GM19395 (cell line): ENCODE measurements around the gene IMPACT.
A peak's percentile ranks its signal among the peaks of the same experiment; 100 is the strongest.

Experiments used
- ATAC-seq: cut with Tn5 transposase; IDR thresholded peaks from one replicate; pipeline ENCODE4 v1.9.1; 2021; ENCODE audit warnings: mild to moderate bottlenecking, moderate library complexity; ENCODE audit not compliant: unreplicated experiment

The IMPACT gene

DNA sequence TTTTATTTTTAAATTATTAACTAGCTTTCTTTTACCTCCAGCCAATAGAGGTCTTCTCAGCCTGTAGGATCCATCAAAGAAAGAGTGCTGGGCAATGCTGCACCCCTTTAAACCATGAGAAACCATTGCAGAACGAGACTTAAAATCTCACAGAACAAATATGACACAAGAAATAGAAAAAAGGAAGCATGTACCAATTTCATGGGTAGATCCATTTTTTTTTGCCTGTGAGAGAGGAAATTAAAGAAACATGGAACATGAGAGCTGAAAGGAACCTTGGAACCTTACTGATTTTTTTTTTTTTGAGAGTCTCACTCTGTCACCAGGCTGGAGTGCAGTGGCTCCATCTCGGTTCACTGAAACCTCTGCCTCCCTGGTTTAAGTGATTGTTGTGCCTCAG lies 47.9 kb downstream of the IMPACT start:
- ATAC-seq = no peak

DNA sequence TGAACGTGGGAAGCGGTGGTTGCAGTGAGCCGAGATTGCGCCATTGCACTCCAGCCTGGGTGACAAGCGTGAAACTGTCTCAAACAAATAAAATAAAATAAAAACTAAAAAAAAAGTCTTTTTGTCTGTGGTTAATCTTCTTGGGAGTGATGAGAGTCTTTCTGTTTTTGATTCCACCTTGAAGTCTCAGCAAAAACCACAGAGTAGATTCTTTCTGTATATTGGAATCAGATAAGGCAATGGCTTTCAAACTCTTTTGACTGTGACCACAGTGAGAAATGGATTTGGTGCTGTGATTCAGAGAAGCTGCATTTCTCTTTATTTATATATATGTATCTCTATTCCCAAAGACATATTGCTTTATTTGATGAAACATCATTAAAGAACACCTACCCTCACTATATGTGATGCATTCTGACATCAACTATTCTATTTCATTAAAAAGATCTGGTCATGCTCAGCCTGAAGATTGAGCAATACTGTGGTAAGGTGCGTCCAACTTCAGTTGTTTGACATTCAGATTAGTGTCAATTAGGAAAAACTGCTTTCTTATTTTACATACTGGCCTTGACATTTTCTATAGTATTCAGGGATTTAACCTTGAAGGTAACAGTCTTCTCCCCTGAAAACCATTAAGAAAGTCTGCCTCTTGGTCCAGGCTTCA lies 49.6 kb downstream of the IMPACT start:
- ATAC-seq = no peak

DNA sequence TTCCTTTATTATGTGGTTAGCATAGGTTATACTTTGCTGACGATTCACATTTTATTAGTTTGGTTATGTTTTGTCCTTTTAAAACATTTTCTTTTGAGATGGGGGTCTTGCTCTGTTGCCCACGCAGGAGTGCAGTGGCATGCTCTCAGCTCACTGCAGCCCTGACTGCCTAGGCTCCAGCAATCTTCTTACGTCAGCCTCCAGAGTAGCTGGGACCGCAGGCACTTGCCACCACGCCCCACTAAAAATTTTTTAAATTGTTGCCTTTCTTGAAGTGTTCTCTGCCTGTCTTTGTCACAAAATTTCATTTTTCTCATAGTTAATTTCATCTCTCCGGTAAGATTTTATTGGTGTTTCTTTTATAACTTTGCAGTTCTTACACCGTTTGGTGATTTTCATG lies 52.9 kb downstream of the IMPACT start:
- ATAC-seq = no peak

DNA sequence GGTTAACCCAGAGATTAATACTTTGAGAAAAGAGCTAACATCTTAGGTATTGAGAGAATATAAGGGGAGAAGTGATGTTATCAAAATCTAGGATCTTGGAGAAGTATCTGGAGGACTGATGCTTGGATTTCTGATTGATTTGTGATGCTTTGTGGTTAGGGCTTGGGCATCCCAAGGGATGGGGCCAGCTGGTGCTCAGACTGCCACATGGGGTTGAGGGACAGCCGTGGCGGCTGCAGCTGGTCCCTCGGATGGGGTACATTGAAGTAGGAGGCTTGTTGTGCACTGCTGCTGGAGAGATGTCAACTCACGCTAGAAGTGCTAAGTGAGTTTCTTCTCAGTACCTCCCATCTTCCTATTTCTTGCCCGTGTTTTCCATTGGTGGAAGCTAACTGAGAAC lies 56.4 kb downstream of the IMPACT start:
- no peak for ATAC-seq

DNA sequence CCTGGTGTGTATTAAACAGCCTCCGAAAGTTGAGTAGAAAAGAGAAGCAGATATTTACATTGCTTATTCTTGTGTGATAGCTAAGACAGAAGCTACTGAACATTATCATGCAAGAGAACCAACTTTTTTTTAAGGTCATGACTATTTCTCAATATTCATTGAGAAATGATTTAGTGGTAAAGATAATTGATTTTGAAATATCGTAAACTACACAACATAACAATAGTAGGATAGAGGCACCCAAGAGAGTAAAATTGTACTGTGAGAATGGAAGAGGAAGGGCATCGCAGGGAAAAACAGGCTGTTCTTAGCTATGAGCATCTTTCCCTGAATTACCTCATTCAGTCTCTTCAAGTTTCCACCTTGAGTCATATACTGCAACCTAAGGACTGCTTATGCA lies 59.2 kb downstream of the IMPACT start:
- ATAC-seq = no peak

DNA sequence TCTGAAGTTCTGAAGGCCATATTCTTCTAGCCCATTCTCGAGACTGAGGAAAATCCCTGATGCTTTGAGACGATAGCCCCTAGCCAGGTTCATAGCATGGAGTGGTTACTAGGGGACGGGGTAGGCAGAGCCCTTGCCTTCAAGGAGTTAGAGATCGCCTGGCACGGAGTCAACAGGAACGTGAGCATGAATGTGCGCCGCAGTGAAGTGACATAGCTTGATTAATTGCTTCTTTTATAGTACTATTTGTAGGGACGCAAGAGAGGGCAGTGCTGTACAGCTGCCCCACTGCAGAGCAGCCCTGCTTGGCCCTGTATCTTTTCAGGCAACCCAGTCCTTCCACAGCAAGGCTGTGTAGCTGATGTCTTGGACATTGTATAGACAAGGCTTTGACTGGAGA lies 60.2 kb downstream of the IMPACT start:
- ATAC-seq = no peak

DNA sequence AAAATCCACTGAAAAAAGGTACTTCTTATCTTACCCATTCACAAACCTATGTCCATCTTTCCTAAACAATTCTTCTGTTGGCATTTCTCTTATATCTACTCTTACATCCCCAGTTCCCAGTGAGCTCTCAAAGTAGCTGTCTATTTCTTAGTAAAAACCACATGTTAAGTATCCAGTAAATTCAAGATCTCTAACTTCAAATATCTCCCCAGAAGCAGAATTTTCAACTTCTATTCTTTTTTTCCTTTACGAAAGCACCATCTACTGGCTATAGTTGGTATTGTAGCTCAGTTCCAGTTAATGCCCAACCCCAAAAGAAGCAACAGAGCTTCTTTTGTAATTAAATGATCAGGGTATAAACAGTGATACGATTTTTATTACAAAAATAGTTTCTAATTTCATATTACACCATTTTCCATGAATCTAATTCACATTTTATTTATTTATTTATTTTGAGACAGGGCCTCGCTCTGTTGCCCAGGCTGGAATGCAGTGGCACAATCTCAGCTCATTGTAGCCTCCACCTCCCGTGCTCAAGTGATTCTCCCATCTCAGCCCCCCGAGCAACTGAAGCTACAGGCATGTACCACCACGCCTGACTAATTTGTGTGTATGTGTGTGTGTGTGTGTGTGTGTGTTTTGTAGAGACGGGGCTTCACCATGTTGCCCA lies 62.5 kb downstream of the IMPACT start:
- ATAC-seq = no peak

DNA sequence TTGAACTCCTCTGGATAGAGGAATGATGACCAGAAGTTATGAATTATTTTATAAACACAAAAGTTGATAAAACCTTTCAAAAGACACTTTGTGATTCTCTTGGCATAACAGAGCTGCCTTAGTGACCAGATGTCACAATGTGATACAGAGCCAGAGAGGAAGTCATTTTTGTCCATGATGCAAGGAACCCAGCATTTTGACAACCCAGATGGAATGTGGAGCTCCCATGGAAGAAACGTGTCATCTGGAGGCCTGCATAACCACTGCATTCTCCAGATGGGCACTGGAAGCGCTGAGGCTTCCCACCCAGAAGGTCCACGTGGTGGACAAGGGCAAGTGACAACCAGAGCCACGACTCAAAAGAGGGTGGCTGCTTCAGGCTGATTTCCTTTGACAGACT lies 64.1 kb downstream of the IMPACT start:
- no peak for ATAC-seq

DNA sequence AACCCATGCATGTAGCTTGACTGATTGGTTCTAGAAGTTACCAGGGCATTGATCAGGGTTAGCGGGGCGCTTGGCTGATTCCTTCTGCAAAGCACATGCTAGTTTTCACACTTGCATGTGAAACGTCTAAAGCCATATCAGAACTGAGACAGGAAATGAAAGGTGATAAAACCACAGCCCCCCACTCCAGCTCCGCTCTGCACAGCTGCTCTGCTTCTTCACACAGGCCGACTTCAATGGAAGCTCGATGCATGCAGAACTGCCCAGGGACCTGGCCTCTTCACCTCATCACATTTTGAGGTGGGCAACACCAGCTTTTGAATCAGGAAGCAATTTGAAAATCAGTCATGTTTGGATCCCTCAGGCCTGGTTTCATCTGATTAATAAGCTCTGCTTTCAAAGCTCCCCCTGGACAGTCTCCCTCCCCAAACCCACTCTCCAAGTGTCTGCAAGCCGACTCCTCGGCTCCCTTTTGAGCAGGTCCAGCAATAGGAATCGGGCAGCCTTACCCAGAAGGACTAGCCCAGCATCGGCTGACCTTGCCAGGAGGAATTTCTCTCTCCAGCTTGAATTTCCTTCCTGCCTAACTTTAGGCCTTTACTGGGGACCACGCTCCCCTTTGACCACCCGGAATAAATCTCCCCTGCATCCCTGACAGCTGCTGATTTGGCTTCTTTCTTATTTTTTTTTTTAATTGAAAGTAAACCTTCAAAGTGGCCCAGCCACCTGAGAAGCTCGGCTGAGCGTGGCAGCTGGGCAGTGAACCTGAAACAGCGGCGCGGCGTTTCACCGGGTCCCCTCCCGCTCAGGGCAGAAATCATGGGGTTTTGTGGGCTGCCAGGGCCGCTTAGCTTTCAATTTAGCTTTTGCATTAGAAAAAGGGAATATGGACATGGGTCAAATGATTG lies 65.7 kb downstream of the IMPACT start:
- peak; percentile 83 for ATAC-seq

DNA sequence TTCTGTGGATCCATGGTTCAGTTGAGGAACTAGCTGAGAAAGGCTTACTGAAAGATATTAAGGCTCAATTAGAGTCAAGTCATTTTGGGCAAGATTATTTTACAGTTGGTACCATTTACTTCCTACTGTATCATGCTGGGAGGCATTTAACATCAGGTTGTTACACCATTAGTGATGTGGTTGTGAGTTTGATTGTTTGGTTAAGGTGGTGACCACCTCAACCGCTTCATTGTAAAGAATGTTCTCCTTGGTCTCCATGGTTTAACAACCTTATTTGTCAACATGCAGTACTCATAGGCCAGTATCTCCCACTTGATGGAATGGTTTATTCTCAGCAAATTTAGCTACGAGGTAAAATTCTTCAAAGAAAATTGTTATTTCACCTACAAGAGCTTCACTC lies 68.1 kb downstream of the IMPACT start:
- no peak for ATAC-seq

DNA sequence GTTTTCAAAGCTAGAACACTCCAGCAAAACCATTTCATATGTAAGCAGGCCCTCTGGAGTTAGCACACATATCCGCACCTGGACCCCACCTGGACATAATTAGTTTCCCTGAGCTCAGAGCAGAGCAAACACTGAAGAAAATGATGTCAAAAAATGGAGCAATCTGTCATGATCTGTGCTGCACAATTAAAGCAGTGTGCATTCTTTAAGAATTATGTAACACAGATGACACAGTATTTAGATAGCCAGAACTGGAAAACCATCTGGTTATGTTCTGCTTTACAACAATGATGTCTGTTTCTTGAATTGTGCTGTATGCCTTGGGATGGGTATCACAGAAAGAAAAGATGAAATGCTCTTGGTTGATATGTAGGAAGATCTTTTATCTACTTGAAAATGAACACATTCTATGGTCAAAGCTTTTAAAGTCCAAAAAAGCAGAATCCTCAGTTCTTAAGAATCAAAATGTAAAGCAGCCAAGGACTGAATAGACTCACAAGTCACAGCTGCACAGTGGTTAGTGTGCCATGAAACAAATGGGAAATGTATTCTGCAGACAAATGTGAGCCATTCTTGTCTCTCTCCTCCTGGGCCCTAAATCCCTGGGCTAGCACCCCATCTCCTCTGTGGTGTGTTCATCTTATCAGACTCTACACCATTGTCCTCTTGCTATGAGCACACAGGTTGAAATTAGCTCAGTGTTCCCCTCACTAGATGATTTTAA lies 70.7 kb downstream of the IMPACT start:
- ATAC-seq = no peak

DNA sequence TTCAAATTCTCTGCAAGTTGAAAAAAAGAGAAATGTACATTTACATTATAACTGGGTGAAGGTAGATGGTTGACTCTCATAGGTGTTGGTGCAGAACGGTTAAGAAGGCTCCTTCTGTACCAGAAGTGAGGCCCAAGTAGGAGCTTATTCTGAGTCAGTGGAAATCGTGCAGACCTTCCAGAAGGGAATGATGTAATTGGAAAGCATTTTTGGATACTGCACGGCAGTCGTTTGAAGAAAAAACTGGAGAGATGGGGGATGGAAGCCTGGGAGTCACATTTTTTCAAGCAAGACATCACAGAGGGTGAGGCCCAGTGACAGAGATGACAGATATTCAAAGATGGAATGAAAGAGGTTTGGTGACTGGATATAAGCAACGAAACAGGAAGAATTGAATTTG lies 73.3 kb downstream of the IMPACT start:
- no peak for ATAC-seq

DNA sequence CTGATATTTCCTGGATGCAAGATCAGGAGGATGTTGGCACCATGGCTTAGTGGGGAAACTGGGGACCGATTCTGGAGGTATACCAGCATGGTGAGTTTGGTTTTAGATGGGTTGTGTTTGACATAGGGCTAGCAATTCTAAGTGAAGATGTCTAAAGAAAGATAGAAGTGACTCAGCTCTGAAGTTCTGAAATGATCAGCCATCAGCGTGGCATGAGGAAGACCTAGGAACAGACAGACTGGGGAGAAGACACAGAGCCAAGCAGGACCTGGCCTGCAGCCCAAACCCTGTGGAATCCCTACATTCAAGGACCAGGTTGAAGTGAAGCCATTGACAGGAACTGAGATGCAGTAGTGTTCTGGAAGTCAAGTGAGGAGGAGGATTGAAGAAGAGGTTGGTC lies 73.7 kb downstream of the IMPACT start:
- no peak for ATAC-seq

DNA sequence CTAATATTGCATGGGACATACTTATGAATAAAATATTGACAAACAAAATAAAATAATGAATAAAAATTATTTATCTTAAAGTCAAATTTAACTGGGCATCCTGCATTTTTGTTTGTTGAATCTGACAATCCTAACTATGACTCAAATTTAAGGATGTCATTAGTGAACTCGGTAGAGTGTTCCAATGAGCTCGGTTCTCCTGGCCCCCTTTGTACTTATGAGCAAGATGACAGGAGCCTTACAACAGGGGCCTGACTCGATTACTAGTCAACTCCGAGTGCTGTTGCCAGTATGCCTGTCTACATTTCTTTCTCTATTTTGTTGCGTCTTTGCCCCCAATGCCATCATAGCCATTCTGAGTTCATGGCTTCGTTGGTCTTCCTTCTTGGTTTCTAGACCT lies 74.3 kb downstream of the IMPACT start:
- ATAC-seq = no peak

DNA sequence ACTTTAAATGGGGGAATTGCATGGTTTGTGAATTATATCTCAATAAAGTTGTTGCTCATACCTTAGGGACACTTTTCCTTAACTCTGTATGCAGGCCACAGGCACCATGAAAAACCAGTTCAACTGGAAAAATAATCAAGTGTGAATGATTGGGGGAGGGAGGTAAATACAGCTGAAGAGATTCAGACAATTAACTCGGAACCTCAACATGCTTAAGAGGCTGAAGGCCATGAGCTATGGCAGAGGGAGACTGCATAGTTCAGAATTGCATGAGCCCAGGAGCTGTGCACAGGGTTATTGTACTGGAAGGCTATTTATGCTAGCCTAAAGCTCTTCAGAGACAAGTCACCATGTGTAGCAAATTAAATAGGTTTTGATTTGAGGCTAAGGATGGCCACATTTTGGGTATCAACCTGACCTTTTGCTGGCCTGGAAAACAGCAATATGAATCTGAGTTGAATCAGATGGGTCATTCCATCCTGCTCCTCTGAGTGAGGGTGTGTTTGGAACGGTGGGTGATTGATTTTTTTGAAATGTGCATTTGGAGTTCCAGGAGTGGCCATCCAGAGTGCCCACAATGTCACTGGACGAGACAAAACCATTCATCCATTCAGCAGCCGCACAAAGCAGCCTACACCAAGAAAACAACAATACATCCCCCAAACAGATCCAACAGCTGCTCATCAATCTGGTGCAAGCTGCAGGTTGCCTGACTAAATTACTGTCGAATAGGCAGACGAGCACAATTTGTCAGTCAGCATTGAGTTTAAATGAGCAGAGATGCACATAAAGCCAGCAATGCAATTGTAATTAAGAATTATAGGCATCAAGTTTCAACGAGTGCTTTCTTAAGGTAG lies 76.4 kb downstream of the IMPACT start:
- no peak for ATAC-seq
